ENCODE data around the gene SCARB2. TPM values are rescaled to one million over a fixed set of nuclear protein-coding genes. Genes with fewer than 3 reads are reported as not detected.
A peak's percentile ranks its signal among the peaks of the same experiment; 100 is the strongest.

The SCARB2 gene
- total and polyA plus RNA-seq, 12 donors = 76.6 to 199 (median 105) TPM

- peaks cover 5 to 47% (median 19%) of the 10 kb centered on the region in 9 donors for H3K4me1 ChIP-seq
Measured at GRCh38 chr4:76187152-76187551, 26.5 kb downstream of the SCARB2 start.

GRCh38 chr4:76182463-76182862 is 31.2 kb downstream of the SCARB2 start:
- H3K9me3 ChIP-seq = no peaks in the 10 kb centered on the region
- no peaks in the 10 kb centered on the region for H3K27me3 ChIP-seq
- peaks cover 0 to 49% (median 33%) of the 10 kb centered on the region in 9 donors for H3K4me1 ChIP-seq
- no peak overlapping the region for H3K27ac ChIP-seq
- WGBS, 2 donors = 95 to 96% methylated on average over 5 of the region's 5 CpGs
- H3K36me3 ChIP-seq = peaks cover 0 to 64% (median 0%) of the 10 kb centered on the region in 9 donors
- ATAC-seq (no peak), DNase-seq (no peak)
- intact Hi-C loops (cut with DNase I) = loop anchor here in 7 of 10 donors (5.0 to 10.0 kb wide), 6 partner anchors 72 to 325 kb away; partner anchors contain the start of genes CCDC158 (in 2 of the 7), FAM47E (in 2 of the 7) and STBD1 (in 2 of the 7)
- H3K4me3 ChIP-seq = no peak overlapping the region
- no peak for TF ChIP-seq CTCF (IDR thresholded peaks at IDR 0.05)

More at GRCh38 chr4:76187152-76187551, 26.5 kb downstream of the SCARB2 start:
- intact Hi-C loops (cut with DNase I) = loop anchor here in 2 of 10 donors (10.0 kb wide), 1 partner anchor 68 kb away; the partner anchor contains the start of gene FAM47E (in 2 of the 2)
- peaks cover 0 to 10% (median 0%) of the 10 kb centered on the region in 11 donors for H3K9me3 ChIP-seq
- no peaks in the 10 kb centered on the region for H3K27me3 ChIP-seq
- WGBS, 2 donors = 42 to 44% methylated on average over 3 of the region's 3 CpGs
- TF ChIP-seq CTCF (IDR thresholded peaks at IDR 0.05) = no peak
- H3K36me3 ChIP-seq = peaks cover 0 to 61% (median 4%) of the 10 kb centered on the region in 9 donors
- H3K4me3 ChIP-seq = no peak overlapping the region
- DNase-seq (no peak), ATAC-seq (peak in 3 of 8 donors; percentile 50 to 84 (median 68))
- no peak overlapping the region for H3K27ac ChIP-seq

GRCh38 chr4:76179398-76180318 is 34.0 kb downstream of the SCARB2 start:
- WGBS, 2 donors = 53 to 59% methylated on average over 11 of the region's 11 CpGs
- Histone ChIP-seq H3K27me3 (no peaks in the 10 kb centered on the region), H3K4me3 (no peak overlapping the region), H3K36me3 (peaks cover 0 to 73% (median 11%) of the 10 kb centered on the region in 9 donors), H3K27ac (peak overlapping the region in 2 of 10 donors; percentile 32 to 55), H3K4me1 (peaks cover 0 to 39% (median 30%) of the 10 kb centered on the region in 9 donors), H3K9me3 (no peaks in the 10 kb centered on the region)
- intact Hi-C loops (cut with DNase I) = loop anchor here (2.0 to 10.0 kb wide), 12 partner anchors 33 to 328 kb away; partner anchors contain the start of genes STBD1 (in 5 of the 10), FAM47E (in 3 of the 10), CCDC158 (in 2 of the 10) and SCARB2 (in 1 of the 10)
- peak; percentile 80 to 92 (median 87) for ATAC-seq
- peak; percentile 82 to 83 for DNase-seq
- peak; percentile 87 to 97 (median 93) for TF ChIP-seq CTCF (IDR thresholded peaks at IDR 0.05)

- H3K27me3 ChIP-seq = no peaks in the 10 kb centered on the region
- H3K4me3 ChIP-seq = no peak overlapping the region
- 35 to 41% methylated on average over 2 of the region's 2 CpGs for WGBS, 2 donors
- peaks cover 0 to 33% (median 23%) of the 10 kb centered on the region in 9 donors for H3K4me1 ChIP-seq
- ATAC-seq = peak in 1 of 8 donors; percentile 43
- intact Hi-C loops (cut with DNase I) = loop anchor here in 7 of 10 donors (2.0 to 10.0 kb wide), 9 partner anchors 69 to 329 kb away; partner anchors contain the start of genes STBD1 (in 3 of the 7) and FAM47E (in 1 of the 7)
- no peak for DNase-seq
- no peaks in the 10 kb centered on the region for H3K9me3 ChIP-seq
- peaks cover 0 to 80% (median 23%) of the 10 kb centered on the region in 9 donors for H3K36me3 ChIP-seq
- no peak for TF ChIP-seq CTCF (IDR thresholded peaks at IDR 0.05)
- H3K27ac ChIP-seq = peak overlapping the region in 7 of 10 donors; percentile 1 to 63 (median 39)
Measured at GRCh38 chr4:76178296-76178695, 35.3 kb downstream of the SCARB2 start.
